Thoracic aorta (tissue), 2 donors: ENCODE data around the gene PMEPA1. TPM values are rescaled to one million over a fixed set of nuclear protein-coding genes. Genes with fewer than 3 reads are reported as not detected.
A peak's percentile ranks its signal among the peaks of the same experiment; 100 is the strongest.
"Not testable (repeated sequence)": the region's sequence is repeated elsewhere in the genome, so short reads cannot be mapped to it uniquely, and the experiment has no call there.

Source experiments
- ATAC-seq: fragments of 150-250 bp; one replicate; pipeline ENCODE4 v1.8.0; 2017; ENCODE audit warnings: low read depth; ENCODE audit not compliant: insufficient number of reproducible peaks, low FRiP score
- DNase-seq: peaks from one replicate; pipeline ENCODE4 v3.0.0-alpha.2; 2020; ENCODE audit warnings: low spot score
- H3K27ac ChIP-seq, 2 donors: fragments of 200-600 bp; sonication (generic); 1 replicate in 1 of 2; 2 replicates in 1 of 2; pipeline ENCODE4 v1.5.1; 2016; ENCODE audit warnings: mild to moderate bottlenecking in 2 of 2, moderate library complexity in 2 of 2
- H3K27me3 ChIP-seq: fragments of 200-600 bp; sonication (generic); replicated peaks from 2 replicates; pipeline ENCODE4 v1.6.0; 2016; ENCODE audit warnings: mild to moderate bottlenecking; ENCODE audit not compliant: insufficient read depth
- H3K36me3 ChIP-seq: fragments of 200-600 bp; sonication (generic); one replicate; pipeline ENCODE4 v1.5.1; 2016
- H3K4me1 ChIP-seq, 2 donors: fragments of 200-600 bp; sonication (generic); 1 replicate in 1 of 2; 2 replicates in 1 of 2; pipeline versions ENCODE4 v1.5.1 to v1.6.0; 2016; ENCODE audit warnings: low read depth in 2 of 2, mild to moderate bottlenecking in 1 of 2; ENCODE audit not compliant: control insufficient read depth in 1 of 2
- H3K4me3 ChIP-seq: fragments of 200-600 bp; sonication (generic); 2 replicates; pipeline ENCODE4 v1.5.1; 2016; ENCODE audit warnings: mild to moderate bottlenecking
- H3K9me3 ChIP-seq: fragments of 200-600 bp; sonication (generic); 2 replicates; pipeline ENCODE4 v1.5.1; 2016
- CTCF ChIP-seq: fragments of 200-600 bp; sonication (generic); IDR thresholded peaks from one replicate; pipeline ENCODE4 v1.5.1; 2019; ENCODE audit warnings: antibody characterized with exemption
- total RNA-seq, 2 donors: library from RNA; depleted of rRNA; stranded (reverse); fragments of >200 nt; gene quantifications; one replicate each; pipeline versions ENCODE4 v1.1.0 to v1.2.3, GENCODE V29; 2016

PMEPA1 gene
- total RNA-seq, 2 donors from 2014 or later: 68.4 to 104 TPM

- Histone ChIP-seq H3K9me3 (peaks cover 7% of the 10 kb centered on the region), H3K27me3 (no peaks in the 10 kb centered on the region), H3K36me3 (no peaks in the 10 kb centered on the region), H3K27ac (no peak overlapping the region), H3K4me1 (no peaks in the 10 kb centered on the region), H3K4me3 (no peak overlapping the region)
- ATAC-seq (no peak), DNase-seq (no peak)
- no peak for TF ChIP-seq CTCF
These were observed 70.9 kb downstream of the PMEPA1 start for GRCh38 chr20:57638895-57639236.

DNA sequence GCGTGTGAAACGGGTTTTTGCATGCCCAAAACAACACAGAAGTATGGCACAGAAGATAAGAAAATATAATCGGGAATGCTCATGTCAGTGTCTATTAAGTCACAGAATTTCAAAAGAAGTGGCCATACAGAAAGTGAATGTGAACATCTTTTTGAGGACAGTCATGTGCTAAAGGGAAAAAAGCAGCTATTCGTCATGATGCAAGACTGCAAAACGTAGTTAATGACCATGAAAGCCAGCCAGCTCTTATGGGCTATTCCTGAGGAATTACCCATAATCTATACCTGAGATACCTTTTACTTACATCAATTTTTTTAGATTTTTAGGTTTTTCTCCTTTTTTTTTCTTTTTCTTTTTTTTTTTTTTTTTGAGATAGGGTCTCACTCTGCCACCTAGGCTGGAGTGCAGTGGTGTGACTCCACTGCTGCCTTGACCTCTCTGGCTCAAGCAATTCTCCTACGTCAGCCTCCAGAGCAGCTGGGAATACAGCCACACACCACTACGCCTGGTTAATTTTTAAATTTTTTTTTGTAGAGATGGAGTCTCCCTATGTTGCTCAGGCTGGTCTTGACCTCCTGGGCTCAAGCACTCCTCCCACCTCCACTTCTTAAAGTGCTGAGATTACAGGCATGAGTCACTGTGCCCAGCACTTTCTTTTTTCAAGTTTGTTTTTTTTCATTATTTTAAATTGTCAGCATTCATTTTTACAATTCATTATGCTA, 71.5 kb downstream of the PMEPA1 start:
- TF ChIP-seq CTCF: no peak
- no peaks in the 10 kb centered on the region for H3K27me3 ChIP-seq
- peaks cover 7% of the 10 kb centered on the region for H3K9me3 ChIP-seq
- H3K36me3 ChIP-seq: no peaks in the 10 kb centered on the region
- H3K4me3 ChIP-seq: no peak overlapping the region
- no peak overlapping the region for H3K27ac ChIP-seq
- H3K4me1 ChIP-seq: no peaks in the 10 kb centered on the region
- DNase-seq: no peak
- ATAC-seq: no peak

GRCh38 chr20:57633945-57634491, 75.8 kb downstream of the PMEPA1 start:
- H3K4me1 ChIP-seq: no peaks in the 10 kb centered on the region
- no peak for TF ChIP-seq CTCF
- ATAC-seq (no peak), DNase-seq (no peak)
- H3K4me3 ChIP-seq: no peak overlapping the region
- H3K9me3 ChIP-seq: peaks cover 7% of the 10 kb centered on the region
- no peaks in the 10 kb centered on the region for H3K36me3 ChIP-seq
- H3K27ac ChIP-seq: no peak overlapping the region
- H3K27me3 ChIP-seq: no peaks in the 10 kb centered on the region

DNA sequence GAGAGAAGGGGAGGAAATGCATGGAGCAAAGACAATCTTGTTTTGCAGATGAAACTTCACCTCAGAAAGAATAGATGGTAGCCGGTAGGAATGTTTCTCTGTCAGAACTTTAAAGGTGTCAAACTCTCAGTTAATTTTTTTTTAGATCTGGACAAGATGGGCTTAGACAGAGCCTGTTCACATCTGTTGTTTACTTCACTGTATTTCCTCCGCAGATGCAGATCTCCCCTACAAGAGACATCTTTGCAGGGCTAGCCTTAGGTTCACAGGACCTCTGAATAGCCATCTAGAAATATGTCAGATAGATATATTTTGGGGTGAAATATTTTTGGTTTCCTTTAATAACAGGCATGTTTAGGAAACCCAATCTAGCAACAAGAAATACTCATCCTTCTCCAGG, 77.5 kb downstream of the PMEPA1 start:
- Histone ChIP-seq H3K9me3 (peaks cover 7% of the 10 kb centered on the region), H3K36me3 (no peaks in the 10 kb centered on the region), H3K4me3 (no peak overlapping the region), H3K27ac (no peak overlapping the region), H3K27me3 (no peaks in the 10 kb centered on the region), H3K4me1 (peaks cover 4 to 12% of the 10 kb centered on the region in 2 donors)
- no peak for DNase-seq
- TF ChIP-seq CTCF: no peak
- ATAC-seq: no peak

- no peaks in the 10 kb centered on the region for H3K9me3 ChIP-seq
- TF ChIP-seq CTCF: no peak
- DNase-seq (no peak), ATAC-seq (no peak)
- H3K4me1 ChIP-seq: peaks cover 4 to 14% of the 10 kb centered on the region in 2 donors
- peak overlapping the region; percentile 48 for H3K4me3 ChIP-seq
- no peaks in the 10 kb centered on the region for H3K27me3 ChIP-seq
- H3K36me3 ChIP-seq: no peaks in the 10 kb centered on the region
- H3K27ac ChIP-seq: no peak overlapping the region
These were observed 79.8 kb downstream of the PMEPA1 start for GRCh38 chr20:57630061-57630460.

DNA sequence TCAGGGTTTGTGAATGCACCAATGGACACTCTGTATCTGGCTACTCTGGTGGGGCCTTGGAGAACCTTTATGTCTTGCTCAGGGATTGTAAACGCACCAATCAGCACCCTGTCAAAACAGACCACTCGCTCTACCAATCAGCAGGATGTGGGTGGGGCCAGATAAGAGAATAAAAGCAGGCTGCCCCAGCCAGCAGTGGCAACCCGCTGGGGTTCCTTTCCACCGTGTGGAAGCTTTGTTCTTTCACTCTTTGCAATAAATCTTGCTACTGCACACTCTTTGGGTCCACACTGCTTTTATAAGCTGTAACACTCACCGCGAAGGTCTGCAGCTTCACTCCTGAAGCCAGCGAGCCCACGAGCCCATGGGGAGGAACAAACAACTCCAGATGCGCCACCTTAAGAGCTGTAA, 80.3 kb downstream of the PMEPA1 start:
- DNase-seq, H3K27ac ChIP-seq, H3K9me3 ChIP-seq, ATAC-seq, H3K27me3 ChIP-seq, H3K36me3 ChIP-seq: not testable (repeated sequence)
- Histone ChIP-seq H3K4me1 (peaks cover 4 to 14% of the 10 kb centered on the region in 2 donors), H3K4me3 (peak overlapping the region; percentile 48)

DNA sequence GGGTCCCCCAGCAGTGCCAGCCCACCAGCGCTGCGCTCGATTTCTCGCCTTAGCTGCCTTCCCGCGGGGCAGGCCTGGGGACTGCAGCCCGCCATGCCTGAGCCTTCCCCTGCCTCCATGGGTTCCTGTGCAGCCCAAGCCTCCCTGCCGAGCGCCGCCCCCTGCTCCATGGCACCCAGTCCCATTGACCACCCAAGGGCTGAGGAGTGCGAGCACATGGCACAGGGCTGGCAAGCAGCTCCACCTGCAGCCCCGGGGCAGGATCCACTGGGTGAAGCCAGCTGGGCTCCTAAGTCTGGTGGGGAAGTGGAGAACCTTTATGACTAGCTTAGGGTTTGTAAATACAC, 80.9 kb downstream of the PMEPA1 start:
- H3K9me3 ChIP-seq, H3K4me3 ChIP-seq, H3K27me3 ChIP-seq, H3K36me3 ChIP-seq, DNase-seq, H3K27ac ChIP-seq, ATAC-seq: not testable (repeated sequence)
- H3K4me1 ChIP-seq: peaks cover 4 to 14% of the 10 kb centered on the region in 2 donors
